CD4-positive, alpha-beta T cell treated with Interleukin-4 for 4 hours (primary cell): ENCODE measurements around the gene CAPN13.

Source experiments
- DNase-seq: peaks from one replicate; pipeline ENCODE4 v3.0.0-alpha.2; 2020

Gene CAPN13

DNA sequence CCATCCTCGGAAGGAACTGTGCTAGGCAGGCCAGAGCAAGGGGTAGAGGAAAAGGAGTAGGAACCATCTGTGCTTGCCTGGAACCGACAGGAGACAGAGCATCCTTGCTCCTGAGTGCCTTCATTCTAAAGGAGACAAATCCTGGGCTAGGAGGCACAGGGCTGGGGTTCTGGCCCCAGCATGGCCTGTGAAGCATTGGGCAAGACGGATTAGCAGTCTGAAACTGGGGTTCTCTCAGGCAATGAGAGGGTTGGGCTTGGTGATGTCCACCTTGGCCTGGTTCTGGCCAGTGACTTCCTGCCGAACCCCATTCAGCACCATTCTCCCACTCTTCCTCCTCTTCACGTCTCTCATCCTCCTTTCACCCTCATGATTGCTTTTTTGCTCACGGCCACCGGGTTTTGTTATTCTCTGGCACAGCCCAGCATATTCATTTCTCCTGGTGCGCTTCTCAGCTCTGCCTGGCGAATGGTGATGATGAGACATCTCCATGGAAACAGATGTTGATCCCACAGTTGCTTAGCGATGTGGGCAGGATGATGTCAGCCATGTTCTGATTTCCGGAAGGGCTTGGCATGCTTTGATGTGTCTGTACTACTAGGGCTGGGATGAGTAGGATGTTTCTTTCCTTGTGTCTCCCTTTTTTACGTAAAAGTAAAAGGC, 127.7 kb downstream of the CAPN13 start:
- no peak for DNase-seq

DNA sequence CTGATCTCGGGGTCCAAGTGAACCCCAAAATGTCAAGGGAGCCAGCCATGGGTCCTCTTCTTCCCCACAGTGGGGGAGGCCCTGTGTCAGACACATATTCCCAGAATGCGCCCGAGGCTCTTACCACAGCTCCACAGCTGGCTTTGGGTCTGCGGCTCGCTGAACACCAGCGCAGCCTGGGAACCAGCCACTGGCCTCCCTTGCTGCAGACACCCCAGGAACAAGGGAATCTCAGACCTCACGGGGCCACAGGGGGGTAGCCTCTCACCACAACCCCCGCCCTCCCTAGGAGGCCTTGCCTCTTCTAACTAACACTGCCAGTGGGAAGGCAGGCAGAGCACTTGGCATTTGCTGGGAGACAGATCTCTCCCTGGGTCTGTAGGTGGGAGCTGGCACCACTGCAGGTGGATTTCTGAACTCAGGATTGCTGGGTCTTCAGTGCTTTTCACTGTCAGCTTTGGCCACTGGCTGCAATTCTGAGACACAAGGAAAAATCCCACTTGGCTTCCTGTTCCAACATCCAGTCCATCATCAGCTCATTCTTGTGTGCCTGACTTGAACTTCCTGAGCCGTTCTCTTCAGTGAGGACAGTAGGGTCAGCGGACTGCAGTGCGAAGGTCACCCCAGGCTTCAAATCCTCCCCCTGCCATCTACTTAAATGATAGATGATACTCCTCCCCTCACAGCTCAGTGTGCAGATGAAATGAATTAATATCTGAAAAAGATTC, 128.7 kb downstream of the CAPN13 start:
- DNase-seq: no peak

- DNase-seq: no peak
These were observed 129.3 kb downstream of the CAPN13 start for GRCh38 chr2:30677861-30678385.

GRCh38 chr2:30677231-30677630, 130.0 kb downstream of the CAPN13 start:
- DNase-seq: no peak

DNA sequence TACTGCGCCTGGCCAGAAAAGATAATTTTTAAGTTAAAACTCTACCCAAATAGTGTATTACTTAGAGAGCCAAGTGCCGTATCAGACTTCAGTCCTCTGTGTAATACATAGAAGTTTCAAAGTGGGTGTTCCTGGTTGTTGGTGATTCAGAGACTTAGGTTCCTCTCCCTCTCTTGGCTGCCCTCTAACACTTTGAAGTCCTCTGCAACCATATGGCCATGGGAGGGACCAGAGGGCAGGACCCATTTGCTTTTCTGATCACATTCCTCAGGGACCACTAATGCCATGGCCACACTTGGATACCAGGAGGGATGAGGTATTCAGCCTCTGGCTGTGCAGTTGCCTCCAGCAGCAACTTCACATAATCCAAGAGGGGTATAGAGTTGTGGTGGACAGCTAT, 131.5 kb downstream of the CAPN13 start:
- DNase-seq: no peak

GRCh38 chr2:30673127-30673526, 134.1 kb downstream of the CAPN13 start:
- no peak for DNase-seq
